ENCODE data around the gene CACNG8.
"Not testable (repeated sequence)": the region's sequence is repeated elsewhere in the genome, so short reads cannot be mapped to it uniquely, and the experiment has no call there.

CACNG8 gene

GRCh38 chr19:53962887-53963431 is at the start of gene CACNG8:
CACNG8 (plus strand) TSS chr19:53962937.
- no peak for DNase-seq

- DNase-seq: no peak
Measured at GRCh38 chr19:53915000-53915399, 47.7 kb upstream of the CACNG8 start.

- no peak for DNase-seq
Measured at GRCh38 chr19:53916004-53916403, 46.7 kb upstream of the CACNG8 start.

GRCh38 chr19:53917356-53917755 is 45.4 kb upstream of the CACNG8 start:
- no peak for DNase-seq

- no peak for DNase-seq
Measured at GRCh38 chr19:53927739-53928138, 35.0 kb upstream of the CACNG8 start.

GRCh38 chr19:53936029-53936428 is 26.7 kb upstream of the CACNG8 start:
- DNase-seq: no peak

- DNase-seq: no peak
Measured at GRCh38 chr19:53942001-53942786, 20.5 kb upstream of the CACNG8 start.

- no peak for DNase-seq
Measured at GRCh38 chr19:53944416-53944815, 18.3 kb upstream of the CACNG8 start.

GRCh38 chr19:53944933-53945332 is 17.8 kb upstream of the CACNG8 start:
- no peak for DNase-seq

GRCh38 chr19:53945441-53945840 is 17.3 kb upstream of the CACNG8 start:
- no peak for DNase-seq

GRCh38 chr19:53945998-53946397 is 16.7 kb upstream of the CACNG8 start:
- DNase-seq: no peak

- DNase-seq: no peak
Measured at GRCh38 chr19:53947624-53948023, 15.1 kb upstream of the CACNG8 start.

- DNase-seq: not testable (repeated sequence)
Measured at GRCh38 chr19:53948611-53949010, 14.1 kb upstream of the CACNG8 start.

GRCh38 chr19:53951436-53951835 is 11.3 kb upstream of the CACNG8 start:
- no peak for DNase-seq

GRCh38 chr19:53951947-53952346 is 10.8 kb upstream of the CACNG8 start:
- DNase-seq: no peak

GRCh38 chr19:53953383-53953782 is 9.4 kb upstream of the CACNG8 start:
- no peak for DNase-seq

GRCh38 chr19:53957448-53958167 is 5.1 kb upstream of the CACNG8 start:
- DNase-seq: no peak

- DNase-seq: peak; percentile 60
Measured at GRCh38 chr19:53958168-53958571, 4.6 kb upstream of the CACNG8 start.

- no peak for DNase-seq
Measured at GRCh38 chr19:53958823-53959757, 3.6 kb upstream of the CACNG8 start.

GRCh38 chr19:53960187-53960586 is 2.5 kb upstream of the CACNG8 start:
- DNase-seq: no peak

- no peak for DNase-seq
Measured at GRCh38 chr19:53960886-53961285, 1.9 kb upstream of the CACNG8 start.

- no peak for DNase-seq
Measured at GRCh38 chr19:53961523-53962356, 997 bp upstream of the CACNG8 start.
